ENCODE measurements around the gene XIRP1.

XIRP1 gene

DNA sequence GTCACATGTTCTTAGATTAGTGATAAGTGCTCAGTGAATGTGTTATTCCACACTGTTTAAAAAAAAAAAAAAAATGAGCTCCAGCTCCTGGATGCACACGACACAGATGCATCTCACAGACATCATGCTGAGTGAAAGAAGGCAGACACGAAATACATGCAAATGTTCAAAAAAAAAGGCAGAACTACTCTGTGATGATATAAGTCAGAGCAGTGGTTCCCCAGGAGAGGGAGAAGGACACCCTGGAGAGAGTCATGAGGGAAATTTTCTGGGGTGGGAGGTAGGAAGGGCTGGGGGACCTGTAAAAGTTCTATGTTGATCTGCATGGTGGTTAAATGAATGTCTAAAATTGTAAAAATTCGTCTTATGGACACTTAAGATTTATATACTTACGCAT lies 43.3 kb downstream of the XIRP1 start:
- H3K79me2 ChIP-seq (ENCODE audit: insufficient read depth, low read length): no peaks in the 10 kb centered on the region
- H3K9me3 ChIP-seq (ENCODE audit: insufficient read depth, low read length, severe bottlenecking): no peaks in the 10 kb centered on the region
- peaks cover 71% of the 10 kb centered on the region for H3K4me1 ChIP-seq (ENCODE audit: insufficient read depth, low read length)
- H3K27ac ChIP-seq (ENCODE audit: low read length): peak overlapping the region; percentile 86
- H2AFZ ChIP-seq (ENCODE audit: low read depth, low read length): no peak overlapping the region
- no peak for TF ChIP-seq EZH2 (IDR thresholded peaks at IDR 0.05; ENCODE audit: borderline replicate concordance, low read depth, low read length, severe bottlenecking)
- TF ChIP-seq, protein P1, sequence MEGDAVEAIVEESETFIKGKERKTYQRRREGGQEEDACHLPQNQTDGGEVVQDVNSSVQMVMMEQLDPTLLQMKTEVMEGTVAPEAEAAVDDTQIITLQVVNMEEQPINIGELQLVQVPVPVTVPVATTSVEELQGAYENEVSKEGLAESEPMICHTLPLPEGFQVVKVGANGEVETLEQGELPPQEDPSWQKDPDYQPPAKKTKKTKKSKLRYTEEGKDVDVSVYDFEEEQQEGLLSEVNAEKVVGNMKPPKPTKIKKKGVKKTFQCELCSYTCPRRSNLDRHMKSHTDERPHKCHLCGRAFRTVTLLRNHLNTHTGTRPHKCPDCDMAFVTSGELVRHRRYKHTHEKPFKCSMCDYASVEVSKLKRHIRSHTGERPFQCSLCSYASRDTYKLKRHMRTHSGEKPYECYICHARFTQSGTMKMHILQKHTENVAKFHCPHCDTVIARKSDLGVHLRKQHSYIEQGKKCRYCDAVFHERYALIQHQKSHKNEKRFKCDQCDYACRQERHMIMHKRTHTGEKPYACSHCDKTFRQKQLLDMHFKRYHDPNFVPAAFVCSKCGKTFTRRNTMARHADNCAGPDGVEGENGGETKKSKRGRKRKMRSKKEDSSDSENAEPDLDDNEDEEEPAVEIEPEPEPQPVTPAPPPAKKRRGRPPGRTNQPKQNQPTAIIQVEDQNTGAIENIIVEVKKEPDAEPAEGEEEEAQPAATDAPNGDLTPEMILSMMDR (IDR thresholded peaks at IDR 0.05; ENCODE audit: borderline replicate concordance, extremely low read depth, low read length, poor library complexity, severe bottlenecking): no peak
- peaks cover 15% of the 10 kb centered on the region for H3K27me3 ChIP-seq (ENCODE audit: insufficient read depth, low read length, poor library complexity)
- H4K20me1 ChIP-seq (ENCODE audit: insufficient read depth, low read length): peaks cover 21% of the 10 kb centered on the region
- H3K36me3 ChIP-seq (ENCODE audit: insufficient read depth, low read length): peaks cover 10% of the 10 kb centered on the region; the same call in 1 of the 2 replicates
- ATAC-seq (ENCODE audit: insufficient read depth, low read depth) (no peak), DNase-seq (no peak)
- no peak overlapping the region for H3K4me3 ChIP-seq (ENCODE audit: low read depth in 1 of 2, low read length in 2 of 2)
- peak overlapping the region; percentile 43 for H3K9ac ChIP-seq (ENCODE audit: low read depth, low read length)
- H3K4me2 ChIP-seq (ENCODE audit: insufficient read depth, low read length): peak overlapping the region; percentile 58

DNA sequence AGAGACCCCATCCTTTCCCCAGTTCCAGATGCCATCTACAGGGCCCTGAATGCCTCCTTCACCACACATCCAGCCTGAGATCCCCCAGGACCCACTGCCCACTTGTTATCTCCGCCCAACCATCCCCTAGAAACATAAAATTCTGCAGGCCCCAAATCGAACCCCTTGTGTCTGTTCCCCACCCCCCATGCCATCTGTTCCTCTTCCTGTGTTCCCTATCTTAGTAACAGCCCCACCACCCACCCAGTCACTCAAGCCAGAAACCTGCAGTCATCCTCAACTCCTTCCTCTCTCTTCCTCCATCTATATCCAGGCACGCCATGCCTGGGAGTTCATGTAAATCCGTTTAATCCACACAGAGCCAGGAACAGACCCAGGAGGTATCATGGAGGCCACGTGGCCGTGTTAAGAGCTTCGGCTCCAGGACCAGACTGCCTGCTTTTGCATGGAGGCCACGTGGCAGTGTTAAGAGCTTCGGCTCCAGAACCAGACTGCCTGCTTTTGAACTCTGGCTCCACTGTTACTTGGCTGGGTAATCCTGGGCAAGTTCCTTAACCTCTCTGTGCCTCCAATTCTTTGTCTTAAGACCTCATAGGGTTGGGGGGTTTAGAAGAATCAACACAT lies 43.8 kb downstream of the XIRP1 start:
- Histone ChIP-seq H3K9me3 (ENCODE audit: insufficient read depth, low read length, severe bottlenecking) (no peaks in the 10 kb centered on the region), H4K20me1 (ENCODE audit: insufficient read depth, low read length) (peaks cover 21% of the 10 kb centered on the region), H3K4me2 (ENCODE audit: insufficient read depth, low read length) (peak overlapping the region; percentile 58), H3K4me3 (ENCODE audit: low read depth in 1 of 2, low read length in 2 of 2) (peak overlapping the region in 1 of 2 experiments; percentile 30; a peak in 2 of 4 replicates), H3K27me3 (ENCODE audit: insufficient read depth, low read length, poor library complexity) (peaks cover 13% of the 10 kb centered on the region), H3K27ac (ENCODE audit: low read length) (peak overlapping the region; percentile 86), H3K9ac (ENCODE audit: low read depth, low read length) (peak overlapping the region; percentile 43), H2AFZ (ENCODE audit: low read depth, low read length) (peak overlapping the region; percentile 62; the same call in 1 of the 2 replicates), H3K36me3 (ENCODE audit: insufficient read depth, low read length) (peaks cover 12% of the 10 kb centered on the region; the same call in 1 of the 2 replicates), H3K4me1 (ENCODE audit: insufficient read depth, low read length) (peaks cover 68% of the 10 kb centered on the region), H3K79me2 (ENCODE audit: insufficient read depth, low read length) (no peaks in the 10 kb centered on the region)
- ATAC-seq (ENCODE audit: insufficient read depth, low read depth) (peak; percentile 6; the same call in 2 of the 3 replicates), DNase-seq (no peak)
- no peak for TF ChIP-seq EZH2 (IDR thresholded peaks at IDR 0.05; ENCODE audit: borderline replicate concordance, low read depth, low read length, severe bottlenecking)
- TF ChIP-seq, protein P1 (IDR thresholded peaks at IDR 0.05; ENCODE audit: borderline replicate concordance, extremely low read depth, low read length, poor library complexity, severe bottlenecking): peak; percentile 13

DNA sequence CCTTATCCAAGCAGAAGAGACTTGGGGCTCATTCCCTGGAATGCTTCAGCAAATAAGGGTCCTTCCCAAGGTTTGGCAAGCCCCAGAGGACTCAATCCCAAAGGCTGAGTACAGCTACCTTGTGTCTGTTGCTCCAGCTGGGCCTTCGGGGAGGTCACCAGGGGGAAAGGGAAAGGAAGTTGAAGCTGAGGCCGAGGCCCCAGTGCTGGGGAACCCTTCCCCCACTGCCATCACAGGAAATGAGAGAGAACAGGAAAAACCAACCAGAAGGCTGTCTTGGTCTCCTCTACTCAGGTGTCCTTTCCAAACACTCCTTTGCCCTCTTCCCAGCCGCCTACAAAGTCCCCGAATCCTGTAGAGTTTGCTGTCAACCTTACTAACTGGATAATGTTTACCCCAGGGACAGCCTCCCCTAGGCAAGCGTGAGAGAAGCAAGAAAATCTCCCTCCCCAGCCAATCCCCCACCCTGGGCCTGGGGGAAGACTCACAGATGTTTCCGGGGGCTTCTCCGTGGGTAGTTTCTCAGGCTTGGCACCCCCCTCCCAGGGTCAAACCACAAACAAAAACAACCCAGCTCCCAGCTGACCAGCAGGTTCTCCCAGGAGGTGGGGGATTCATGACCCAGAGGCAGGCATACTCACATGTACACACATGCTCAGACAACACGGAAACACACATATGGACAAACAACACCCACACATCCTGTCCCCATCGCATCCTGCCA lies 44.5 kb downstream of the XIRP1 start:
- TF ChIP-seq, protein P1 (IDR thresholded peaks at IDR 0.05; ENCODE audit: borderline replicate concordance, extremely low read depth, low read length, poor library complexity, severe bottlenecking): no peak
- no peak for TF ChIP-seq EZH2 (IDR thresholded peaks at IDR 0.05; ENCODE audit: borderline replicate concordance, low read depth, low read length, severe bottlenecking)
- peak overlapping the region; percentile 86 for H3K27ac ChIP-seq (ENCODE audit: low read length)
- H3K4me3 ChIP-seq (ENCODE audit: low read depth in 1 of 2, low read length in 2 of 2): peak overlapping the region in 1 of 2 experiments; percentile 30; a peak in 2 of 4 replicates

More for the DNA sequence above, 44.5 kb downstream of the XIRP1 start:
- Histone ChIP-seq H3K79me2 (ENCODE audit: insufficient read depth, low read length) (no peaks in the 10 kb centered on the region), H3K27me3 (ENCODE audit: insufficient read depth, low read length, poor library complexity) (peaks cover 9% of the 10 kb centered on the region), H2AFZ (ENCODE audit: low read depth, low read length) (peak overlapping the region; percentile 62), H3K9me3 (ENCODE audit: insufficient read depth, low read length, severe bottlenecking) (no peaks in the 10 kb centered on the region), H3K4me2 (ENCODE audit: insufficient read depth, low read length) (peak overlapping the region; percentile 58), H3K4me1 (ENCODE audit: insufficient read depth, low read length) (peaks cover 64% of the 10 kb centered on the region), H3K36me3 (ENCODE audit: insufficient read depth, low read length) (peaks cover 18% of the 10 kb centered on the region; the same call in 1 of the 2 replicates), H4K20me1 (ENCODE audit: insufficient read depth, low read length) (peaks cover 19% of the 10 kb centered on the region), H3K9ac (ENCODE audit: low read depth, low read length) (peak overlapping the region; percentile 43)
- ATAC-seq (ENCODE audit: insufficient read depth, low read depth) (peak; percentile 67), DNase-seq (peak; percentile 77)

Data from DND-41 (cell line).